NCI-H146 treated with DMSO at 0.1 percent for 48 hours (cell line): ENCODE data around the gene MED14.

Experiments
- DNase-seq: peaks from one replicate; lab custom pipeline; 2025; ENCODE audit not compliant: unreplicated experiment; lab: John Stamatoyannopoulos, UW

MED14 gene

DNA sequence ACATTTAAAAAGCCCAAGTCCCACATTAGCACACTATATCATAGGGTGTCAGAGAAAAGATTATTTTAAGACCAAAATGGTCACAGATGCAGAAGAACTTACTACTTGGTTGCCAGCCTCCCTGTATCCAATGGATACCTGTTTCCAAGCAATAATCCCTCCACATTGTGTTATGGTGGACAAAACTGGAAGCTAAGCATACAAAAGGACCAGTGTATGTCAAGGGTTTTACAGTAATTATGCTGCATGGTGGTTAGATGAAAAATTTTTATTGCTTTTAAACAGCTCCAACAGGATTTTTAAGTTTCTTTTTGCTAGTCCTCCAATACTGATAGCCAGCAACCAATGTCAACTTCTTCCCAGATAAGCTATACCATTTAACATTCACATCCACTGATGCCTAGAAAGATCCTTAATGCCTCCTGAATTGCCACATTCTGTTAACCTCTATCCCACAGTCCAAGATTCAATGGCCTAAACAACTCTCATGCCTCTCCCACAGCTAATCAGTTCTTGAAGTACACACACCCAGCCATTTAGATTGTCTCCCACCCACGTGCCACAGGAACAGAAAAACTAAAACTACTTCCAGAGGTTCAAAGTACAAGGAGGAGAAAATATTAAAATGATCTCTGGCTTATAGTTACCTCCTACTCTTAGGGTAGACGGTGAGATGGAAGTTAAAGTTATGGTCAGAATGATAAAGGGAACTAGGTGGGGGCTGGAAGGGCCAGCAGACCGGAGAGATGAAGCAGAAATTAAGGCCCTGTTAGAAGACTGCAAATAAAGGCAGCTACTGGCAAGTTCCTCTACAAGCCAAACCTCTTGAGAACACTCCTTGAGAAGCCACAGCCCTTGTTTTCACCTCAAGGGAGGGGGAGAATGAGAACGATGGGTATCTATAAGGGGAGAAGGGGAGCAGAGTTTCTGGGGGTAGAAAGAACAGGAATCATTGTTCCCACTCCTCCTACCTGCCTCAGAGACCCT, 5.5 kb downstream of the MED14 start:
- no peak for DNase-seq

DNA sequence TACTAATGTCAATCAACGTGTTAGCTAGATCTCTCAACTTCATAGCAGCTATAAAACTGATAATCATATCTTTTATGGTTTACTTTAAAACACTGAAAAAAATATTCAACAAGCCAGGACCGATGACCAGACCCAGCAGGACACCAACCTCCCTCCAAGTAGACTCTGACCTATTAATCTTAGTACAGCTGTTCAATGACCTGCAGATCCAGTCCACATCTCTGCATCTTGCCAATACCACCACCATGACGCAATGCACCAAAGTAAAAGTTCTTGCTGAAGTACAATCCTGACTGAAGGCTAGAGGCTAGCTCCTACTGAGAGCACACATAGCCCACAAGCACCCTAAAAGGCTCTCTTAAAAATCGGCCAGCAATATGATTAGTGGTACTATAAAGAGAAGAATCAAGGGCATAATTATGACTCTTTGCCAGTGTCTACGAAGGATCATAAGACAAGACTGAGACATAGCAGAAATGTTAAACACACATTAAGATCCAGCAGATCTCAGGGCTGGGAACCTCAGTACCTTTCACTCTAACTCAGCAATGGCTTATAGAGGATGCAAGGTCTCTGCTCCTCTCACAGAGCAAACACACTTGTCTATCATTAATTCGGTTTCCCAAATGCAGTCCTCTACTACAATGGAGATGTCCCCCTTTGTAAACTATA, 7.6 kb downstream of the MED14 start:
- no peak for DNase-seq

DNA sequence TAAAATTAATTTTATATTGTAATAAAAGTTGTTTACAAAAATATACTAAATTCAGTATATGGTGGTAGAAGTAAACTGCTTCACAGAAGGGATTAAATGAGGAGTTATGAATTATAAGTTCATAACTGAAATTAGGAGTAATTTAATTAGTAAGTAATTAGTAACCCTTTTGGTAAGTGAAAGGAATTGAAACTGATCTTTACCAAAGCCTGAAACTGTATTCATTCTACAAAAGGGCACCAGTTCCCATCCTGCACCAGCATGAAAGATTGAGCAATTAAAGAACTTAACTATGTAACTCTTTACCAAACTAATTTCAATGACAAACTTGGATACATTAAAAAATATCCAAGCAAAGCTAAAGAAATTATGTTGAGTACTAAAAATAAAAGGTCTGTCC, 8.2 kb downstream of the MED14 start:
- no peak for DNase-seq

DNA sequence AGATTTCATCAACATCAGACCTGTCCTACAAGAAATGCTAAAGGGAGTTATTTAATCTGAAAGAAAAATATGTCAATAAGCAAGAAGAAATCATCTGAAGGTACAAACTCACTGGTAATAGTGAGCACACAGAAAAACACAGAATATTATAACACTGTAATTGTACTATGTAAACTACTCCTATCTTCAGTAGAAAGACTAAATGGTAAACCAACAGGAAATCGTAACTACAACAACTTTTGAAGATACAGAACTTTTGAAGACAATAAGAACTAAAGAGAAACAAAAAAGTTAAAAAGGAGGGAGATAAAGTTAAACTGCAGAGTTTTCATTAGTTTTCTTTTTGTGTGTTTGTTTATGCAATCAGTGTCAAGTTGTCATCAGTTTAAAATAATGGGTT, 12.4 kb downstream of the MED14 start:
- DNase-seq = no peak

DNA sequence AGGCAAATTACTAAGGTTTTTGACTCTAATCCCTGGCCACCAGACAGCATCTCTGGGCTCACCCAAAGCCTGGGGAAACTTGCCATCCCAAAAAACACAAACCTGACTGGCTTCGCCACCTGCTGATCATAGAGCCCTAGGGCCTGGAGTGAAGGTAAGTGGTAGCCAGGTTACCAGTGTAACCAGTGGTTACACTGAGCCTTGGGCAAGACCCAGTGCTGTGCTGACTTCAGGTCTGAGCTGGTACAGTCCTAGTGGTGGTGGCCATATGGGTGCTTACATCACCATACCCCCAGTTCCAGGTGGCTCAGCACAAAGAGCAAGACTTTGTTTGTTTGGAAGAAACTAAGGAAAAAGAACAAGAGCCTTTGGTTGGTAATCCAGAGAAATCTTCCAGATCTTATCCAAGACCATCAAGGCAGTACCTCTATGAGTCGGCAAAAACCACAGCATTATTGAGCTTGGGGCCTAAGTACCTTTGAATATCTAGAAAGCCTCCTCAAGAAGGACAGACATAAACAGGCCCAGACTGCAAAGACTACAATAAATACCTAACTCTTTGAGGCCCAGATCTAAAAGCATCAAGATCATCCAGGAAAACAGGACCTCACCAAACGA, 13.7 kb downstream of the MED14 start:
- DNase-seq = no peak

DNA sequence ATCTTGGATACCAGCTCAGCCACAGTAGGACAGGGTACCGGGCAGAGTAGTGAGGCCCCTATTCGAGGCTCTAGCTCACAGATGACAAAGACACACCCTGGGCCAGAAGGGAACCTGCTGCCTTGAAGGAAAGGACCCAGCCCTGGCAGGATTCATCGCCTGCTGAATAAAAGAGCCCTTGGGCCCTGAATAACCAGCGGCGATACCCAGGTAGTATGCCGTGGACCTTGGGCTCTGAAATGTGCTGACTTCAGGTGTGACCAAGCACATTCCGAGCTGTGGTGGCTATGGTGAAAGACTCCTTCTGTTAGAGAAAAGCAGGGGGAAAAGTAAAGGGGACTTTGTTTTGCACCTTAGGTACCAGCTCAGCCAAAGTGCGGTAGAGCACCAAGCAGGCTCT, 14.6 kb downstream of the MED14 start:
- no peak for DNase-seq

DNA sequence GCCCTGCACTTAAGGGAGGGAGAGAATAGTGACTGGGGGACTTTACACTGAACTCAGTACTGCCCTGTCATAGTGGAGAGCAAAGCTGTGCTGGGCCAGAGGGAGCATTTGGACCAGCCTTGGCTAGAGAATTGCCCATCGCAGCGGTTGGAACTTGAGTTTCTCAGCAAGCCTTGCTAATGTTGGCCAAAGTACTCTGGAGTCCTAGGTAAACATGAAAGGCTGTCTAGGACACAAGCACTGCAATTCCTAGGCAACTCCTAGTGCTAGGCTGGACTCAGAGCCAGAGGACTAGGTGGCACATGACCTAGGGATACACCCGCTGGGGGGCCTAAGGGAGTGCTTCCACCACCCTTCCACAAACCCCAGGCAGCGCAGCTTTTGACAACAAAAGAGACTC, 15.0 kb downstream of the MED14 start:
- no peak for DNase-seq

DNA sequence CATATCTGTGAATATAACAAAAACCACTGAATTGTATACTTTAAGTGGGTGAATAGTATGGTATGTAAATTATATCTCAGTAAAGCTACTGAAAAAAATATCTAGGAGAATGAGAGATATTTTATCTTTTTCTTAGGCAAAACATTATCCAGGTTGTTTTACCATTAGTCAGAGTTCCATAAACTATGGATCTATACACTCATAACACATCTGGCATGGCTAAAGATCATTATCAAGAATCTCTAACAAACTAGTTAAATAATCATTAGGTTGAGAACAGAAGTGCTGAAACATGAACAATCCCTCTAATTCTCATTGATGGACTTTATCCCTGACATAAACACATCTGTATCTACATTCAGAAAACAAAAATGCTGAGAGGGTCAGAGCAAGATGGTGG, 15.6 kb downstream of the MED14 start:
- no peak for DNase-seq

DNA sequence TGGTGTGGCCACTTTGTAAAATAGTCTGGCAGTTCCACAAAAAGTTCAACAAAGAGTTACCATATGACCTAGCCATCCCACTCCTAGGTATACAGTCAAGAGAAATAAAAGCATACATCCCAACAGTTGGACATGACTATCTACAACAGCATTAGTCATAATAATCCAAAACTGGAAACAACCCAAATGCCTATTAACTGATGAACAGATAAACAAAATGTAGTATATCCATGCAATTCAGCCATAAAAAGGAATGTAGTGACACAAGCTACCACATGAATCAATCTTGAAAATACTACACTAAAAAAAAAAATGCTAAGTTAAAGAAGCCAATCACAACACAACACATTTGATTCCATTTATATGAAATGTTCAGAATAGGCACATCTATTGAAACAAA, 16.1 kb downstream of the MED14 start:
- DNase-seq = no peak

DNA sequence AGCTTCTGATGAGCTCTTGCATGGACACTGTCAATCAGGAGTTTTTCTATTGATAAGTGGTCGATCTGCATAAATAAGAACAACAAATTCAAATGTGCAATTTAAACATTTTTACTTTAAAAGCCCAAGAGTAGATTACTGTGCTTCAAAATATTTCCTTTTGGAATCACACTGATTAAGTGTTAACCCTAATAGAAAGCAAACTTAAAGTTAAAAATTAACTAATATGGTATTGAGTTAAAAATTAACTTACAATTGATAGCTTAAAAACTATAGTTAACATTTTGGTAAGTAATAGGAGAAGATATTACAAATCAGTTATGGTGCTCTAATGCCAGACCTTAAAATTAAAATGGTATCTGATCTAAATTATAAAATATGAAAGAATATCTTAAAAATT, 25.9 kb downstream of the MED14 start:
- no peak for DNase-seq

DNA sequence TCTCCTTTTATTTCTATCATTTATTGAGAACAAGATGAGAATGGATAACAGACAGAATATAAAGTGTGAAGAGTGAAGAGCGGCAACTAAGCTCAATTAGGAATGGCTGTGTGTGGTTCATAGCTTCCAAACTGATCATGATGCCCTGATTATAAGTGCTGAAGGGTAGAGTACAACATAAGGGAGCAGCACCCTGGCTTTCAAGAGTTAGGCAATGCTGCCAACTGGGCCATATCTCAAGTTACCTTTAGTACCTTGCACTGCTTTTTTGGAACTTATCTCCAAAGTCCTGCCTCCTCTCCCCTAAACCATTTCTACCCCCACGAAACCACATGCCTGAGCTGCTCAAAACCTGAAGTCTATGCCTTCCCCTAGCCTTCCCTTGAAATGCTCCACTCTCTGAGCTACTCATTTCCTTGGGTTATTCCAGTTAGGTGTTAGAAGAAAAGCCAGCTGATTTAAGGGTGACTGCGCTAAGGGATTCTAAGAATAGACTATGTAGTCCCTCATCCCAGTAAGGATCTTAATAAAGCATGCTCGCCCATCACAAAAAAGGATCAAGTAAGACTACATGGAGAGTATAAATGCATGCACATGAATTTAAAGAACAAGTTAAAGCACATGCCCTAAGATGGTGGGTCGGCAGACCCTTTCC, 29.6 kb downstream of the MED14 start:
- DNase-seq = no peak

DNA sequence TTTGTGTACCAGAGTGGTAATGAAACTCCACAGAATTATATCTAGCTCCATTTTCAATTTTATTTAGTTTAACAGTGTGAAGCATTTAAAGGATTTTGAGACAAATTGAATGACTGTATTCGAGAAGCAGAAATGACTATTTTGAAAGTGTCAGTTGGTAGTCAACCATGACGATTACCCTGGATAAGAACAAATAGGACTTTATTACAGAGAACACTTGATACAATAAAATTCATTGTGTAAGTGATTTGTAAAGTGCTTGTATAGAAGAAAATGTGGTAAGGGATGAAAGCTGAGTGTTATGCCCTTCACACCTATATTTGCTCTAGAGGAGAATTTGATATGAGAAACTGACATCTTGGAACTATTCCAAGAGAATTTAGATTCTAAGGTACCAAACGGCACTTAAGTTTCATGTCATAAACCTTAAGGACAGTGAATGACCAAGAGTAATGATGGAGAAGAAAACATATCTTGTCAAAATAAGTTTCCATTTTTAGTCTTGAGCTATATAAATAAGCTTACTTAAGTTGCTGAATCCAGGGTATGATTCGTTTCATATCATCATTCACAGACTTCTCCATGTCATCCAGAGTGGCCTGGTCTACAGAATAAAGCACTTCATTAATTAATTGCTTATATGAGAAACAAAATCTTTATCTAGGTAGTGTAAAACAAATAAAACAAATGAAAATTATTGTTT, 34.6 kb downstream of the MED14 start:
- DNase-seq = no peak

DNA sequence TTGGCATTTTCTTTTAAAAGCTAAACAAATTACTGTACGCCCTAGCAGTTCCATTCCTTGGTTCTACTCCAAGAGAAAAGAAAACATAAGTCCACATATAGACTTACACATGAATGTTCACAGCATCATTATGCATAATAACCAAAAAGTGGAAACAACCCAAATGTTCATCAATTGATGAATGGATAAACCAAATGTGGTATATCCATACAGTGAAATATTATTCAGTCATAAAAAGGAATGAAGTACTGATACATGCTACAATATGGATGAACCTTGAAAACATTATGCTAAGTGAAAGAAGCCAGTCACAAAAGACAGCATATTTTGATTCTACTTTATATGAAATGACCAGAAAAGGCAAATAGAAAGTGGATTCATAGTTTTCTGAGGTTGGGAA, 36.5 kb downstream of the MED14 start:
- DNase-seq = no peak

DNA sequence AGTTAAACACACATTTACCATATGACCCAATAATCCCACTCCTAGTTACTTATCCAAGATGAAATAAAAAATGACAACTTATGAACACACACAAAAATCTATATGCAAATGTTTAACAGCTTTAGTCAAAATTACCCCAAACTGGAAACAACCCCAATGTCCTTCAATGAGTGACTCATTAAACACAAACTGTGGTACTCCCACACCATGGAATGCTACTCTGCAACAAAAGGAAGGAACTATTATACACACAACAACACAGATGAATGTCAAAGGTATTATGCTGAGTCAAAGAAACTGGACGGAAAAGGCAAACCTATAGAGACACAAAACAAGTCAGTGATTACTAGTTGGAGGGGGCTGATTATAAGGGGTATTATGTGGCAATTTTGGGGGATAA, 40.5 kb downstream of the MED14 start:
- no peak for DNase-seq

DNA sequence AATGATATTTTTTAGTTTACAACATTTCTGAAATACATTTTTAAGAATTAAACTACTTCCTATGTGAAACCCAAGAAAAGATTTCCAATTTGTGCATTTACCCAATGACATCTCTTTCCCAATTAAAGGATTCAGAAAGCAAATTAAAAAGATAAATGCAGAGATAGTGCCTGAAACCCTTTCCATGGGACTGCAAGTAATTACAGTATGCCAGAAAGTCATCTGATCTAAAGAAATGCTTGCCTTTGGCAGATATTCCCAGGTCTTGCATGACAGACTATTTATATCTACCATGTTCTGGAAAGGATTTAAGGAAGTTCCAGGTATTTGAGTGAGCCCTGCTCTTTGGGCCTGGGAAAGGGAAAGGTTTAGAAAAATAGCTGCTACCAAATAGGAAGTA, 46.4 kb downstream of the MED14 start:
- no peak for DNase-seq

DNA sequence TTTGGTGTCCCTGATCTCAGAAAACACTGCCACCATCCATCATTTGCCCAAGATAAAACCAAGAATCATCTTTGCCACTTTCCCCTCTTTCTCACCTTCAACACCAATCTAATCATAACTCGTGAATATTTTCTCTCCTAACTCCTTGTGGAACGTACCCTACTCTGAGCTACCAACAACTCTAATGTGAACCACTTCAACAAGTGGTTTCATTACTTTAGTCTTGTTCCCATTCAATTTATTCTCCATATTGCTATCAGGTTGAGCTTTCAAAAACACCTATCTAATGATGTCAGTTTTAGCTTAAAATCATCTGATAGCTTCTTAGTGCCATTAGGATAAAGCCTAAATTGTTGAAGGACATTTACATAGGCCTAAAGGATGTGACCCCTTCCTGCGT, 48.2 kb downstream of the MED14 start:
- no peak for DNase-seq

DNA sequence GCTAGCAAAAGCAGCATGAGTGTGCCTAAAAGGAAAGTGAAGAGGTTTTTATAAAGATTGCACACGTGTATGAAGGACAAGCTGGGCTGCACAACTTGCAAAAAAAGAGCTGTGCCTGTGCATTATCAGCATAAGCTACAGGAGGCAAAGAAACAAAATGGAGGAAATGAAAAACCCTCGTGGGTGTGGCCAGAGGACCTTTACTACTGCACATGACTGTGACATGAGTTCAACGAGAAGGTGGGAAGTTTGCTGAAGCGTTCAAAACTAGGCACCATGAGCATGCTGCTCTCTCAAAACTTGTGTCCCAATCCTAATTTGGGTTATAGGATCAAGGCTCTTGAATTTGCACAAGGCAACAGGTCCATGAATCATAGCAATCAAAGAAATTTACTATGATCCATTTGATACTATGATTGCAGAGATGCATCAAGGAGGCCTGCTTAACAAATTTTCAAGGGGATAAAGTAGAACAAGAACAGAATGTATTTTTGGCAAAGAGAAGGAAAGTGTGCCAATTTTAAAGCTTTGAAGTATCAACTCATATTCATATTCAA, 49.9 kb downstream of the MED14 start:
- DNase-seq = no peak

DNA sequence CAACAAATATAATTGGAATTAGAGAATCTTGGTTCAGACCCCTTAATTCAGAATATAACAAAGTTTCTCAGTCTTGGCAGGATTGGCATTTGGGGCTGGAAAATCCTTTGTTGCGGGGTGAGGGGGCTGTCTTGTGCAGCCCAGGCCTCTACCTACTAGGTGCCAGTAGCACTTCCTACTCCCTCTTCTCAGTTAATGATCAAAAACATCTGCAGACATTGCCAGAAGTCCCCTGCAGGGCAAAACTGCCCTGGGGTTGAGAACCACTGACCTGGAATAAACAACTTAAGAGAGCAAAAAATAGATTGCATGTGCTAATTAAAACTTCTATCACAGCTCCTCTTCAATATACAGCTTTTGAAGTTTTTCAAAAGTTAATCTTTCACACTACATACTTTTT, 51.2 kb downstream of the MED14 start:
- no peak for DNase-seq

DNA sequence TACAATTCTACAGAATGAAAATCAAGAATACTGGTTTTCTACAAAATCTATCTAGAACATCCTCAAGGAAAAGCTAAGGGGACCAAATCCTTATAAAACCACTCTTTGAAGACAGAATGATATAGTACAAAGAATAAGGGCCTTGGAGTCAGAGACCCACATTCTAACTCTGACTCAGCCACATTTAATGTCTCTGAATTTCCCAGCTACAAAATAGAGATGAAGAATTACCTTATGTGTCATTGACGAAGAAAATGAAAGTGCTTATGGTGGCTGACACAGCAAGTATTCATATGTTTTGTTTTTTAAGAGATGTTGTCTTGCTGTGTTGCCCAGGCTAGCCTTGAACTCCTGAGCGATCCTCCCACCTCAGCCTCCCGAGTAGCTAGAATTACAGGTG, 52.1 kb downstream of the MED14 start:
- DNase-seq = no peak

DNA sequence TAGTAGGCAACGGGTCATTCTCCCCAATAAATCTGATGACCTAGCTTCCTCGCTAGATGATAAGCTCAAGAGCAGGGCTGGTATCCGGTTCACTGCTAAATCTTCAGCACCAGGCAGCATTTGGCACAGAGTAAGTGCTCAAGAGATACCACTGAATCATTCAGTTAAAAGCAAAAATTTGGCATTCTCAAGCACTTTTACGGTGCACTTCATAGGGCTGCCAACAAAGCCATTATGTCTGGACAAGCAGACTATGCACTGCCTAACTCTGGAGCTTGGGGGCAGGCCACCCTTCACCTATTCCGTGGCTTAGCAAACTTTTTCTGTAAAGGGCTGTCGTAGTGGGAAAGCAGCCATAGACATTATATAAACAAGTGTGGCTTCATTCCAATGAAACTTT, 64.2 kb downstream of the MED14 start:
- no peak for DNase-seq
